ENCODE measurements around the gene UGDH.
A peak's percentile ranks its signal among the peaks of the same experiment; 100 is the strongest.
"Not testable (repeated sequence)": the region's sequence is repeated elsewhere in the genome, so short reads cannot be mapped to it uniquely, and the experiment has no call there.

The UGDH gene

GRCh38 chr4:39486221-39486804 lies 40.9 kb downstream of the UGDH start:
- no peak for DNase-seq

DNA sequence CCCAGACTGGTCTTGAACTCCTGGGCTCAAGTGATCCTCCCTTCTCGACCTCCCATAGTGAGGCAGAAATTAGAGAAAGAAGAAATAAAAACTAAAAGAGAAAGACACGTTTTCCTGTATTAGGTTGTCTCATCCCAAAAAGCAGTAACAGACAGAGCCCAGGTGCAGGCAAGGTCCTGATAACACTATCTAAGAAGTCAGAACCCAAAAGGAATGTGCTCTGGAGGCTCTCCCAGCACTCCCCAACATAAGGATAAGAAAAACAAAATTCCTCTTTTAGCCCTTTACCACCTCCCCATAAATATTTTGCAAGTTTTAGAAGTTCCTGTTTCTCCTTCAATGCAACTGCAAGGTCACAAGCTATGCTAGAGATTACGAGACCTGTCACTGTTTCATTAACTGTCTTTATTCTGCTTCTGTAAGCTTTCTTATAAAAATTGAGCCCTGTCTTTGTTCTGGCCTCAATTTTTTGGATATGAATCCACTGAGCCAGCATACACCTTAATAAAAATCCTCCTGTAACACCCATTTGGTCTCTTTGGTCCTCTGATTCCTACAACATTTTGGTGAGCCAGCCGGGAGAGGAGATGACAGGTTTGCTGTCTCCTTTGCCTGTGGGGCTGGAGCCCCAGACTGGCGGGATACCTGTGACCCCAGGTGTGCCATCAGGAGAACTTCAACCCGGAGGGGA lies 42.5 kb downstream of the UGDH start:
- no peak for DNase-seq

DNA sequence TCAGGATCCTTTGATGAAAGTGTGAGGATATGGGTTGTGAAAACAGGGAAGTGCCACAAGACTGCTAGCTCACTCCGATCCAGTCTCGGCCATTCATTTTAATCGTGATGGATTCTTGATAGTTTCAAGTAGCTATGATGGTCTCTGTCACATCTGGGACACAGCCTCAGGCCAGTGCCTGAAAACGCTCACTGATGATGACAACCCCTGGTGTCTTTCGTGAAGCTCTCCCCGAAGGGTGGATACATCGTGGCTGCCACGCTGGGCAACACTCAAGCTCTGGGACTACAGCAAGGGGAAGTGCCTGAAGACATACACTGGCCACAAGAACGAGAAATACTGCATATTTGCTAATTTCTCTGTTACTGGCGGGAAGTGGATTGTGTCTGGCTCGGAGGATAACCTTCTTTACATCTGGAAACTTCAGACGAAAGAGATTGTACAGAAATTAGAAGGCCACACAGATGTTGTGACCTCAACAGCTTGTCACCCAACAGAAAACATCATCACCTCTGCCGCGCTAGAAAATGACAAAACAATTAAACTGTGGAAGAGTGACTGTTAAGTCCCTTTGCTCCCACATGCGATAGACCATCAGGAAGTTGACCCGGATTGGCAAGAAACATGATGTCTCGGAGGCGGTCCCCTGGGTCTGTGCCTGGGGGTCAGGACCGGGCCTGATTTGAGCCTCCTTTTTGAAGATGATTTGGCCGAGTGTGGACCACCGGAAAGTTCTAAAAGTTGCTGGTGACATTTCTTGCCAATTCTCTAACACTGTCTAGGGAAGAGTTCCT lies 46.1 kb downstream of the UGDH start:
- no peak for DNase-seq

GRCh38 chr4:39480251-39480650 lies 47.0 kb downstream of the UGDH start:
- DNase-seq, result no peak

DNA sequence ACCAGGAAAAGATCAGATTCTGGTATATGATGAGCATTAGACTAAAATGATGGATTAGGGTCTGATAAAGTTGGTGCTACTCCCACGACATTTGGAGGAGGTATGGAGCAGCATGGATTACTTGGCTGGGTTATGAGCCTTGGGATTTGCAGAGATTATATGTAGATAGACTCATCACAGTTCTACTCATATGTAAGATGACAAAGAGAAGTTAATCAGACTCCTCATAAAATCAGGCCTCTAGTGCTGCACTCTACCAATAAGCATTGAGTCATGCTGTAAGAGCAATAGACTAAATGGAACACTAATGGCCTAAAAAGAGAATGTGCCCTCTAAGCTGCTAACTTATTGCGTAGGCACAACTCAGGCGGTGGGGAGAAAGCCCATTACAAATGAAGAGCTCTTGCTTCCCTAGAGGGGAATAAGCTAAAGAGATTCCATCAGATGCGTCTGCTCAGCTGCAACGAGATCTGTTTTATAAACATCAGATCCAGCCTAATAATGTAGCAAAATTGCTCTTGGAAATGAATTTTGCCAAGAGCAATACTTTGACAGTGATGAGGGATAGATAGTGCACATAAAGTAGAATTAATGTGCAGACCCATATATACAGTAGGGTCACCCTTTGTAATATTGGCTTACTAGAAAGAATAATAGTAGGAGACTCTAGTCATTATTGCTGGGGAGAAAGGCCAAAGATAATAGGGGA lies 50.9 kb downstream of the UGDH start:
- no peak for DNase-seq

- no peak for DNase-seq
These were observed 54.8 kb downstream of the UGDH start for GRCh38 chr4:39472396-39472795.

DNA sequence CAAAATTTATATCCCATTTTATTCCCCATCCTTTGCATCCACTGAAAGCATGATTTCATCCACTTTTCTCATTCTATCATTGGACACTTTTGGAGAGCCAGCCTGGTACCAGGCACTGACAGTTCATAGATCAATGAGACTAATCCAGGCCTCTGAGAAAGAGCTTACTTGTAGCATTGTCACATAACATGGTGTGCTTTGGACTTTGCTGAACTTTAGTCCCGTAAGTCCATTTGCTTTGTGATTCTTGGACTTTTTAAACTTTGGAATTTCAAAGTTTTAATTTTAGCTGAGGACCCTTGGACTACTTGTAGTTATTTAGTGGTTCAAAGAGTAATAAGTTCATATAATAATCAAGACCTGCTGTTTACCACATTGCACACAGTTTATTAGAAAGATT lies 56.8 kb downstream of the UGDH start:
- no peak for DNase-seq

GRCh38 chr4:39469429-39470077 lies 57.7 kb downstream of the UGDH start:
- DNase-seq, result peak; percentile 73

DNA sequence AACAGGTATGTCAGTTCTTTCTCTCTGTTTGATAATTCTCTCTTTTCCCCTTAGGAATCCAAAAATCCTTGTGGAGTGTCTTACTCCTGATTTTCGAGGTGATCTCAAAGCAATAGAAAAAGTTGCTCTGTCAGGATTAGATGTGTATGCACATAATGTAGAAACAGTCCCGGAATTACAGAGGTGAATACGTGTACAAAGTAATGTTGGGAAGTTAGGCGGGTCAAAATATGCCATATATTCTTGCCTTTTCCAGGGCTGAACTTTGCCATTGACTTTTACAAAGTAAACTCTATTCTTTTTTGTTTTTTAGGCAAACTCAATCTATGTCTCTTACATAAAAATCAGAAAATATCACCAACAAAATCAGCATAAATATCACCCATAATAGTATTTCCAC lies 59.8 kb downstream of the UGDH start:
- no peak for DNase-seq

GRCh38 chr4:39466747-39467146 lies 60.5 kb downstream of the UGDH start:
- DNase-seq, result no peak

DNA sequence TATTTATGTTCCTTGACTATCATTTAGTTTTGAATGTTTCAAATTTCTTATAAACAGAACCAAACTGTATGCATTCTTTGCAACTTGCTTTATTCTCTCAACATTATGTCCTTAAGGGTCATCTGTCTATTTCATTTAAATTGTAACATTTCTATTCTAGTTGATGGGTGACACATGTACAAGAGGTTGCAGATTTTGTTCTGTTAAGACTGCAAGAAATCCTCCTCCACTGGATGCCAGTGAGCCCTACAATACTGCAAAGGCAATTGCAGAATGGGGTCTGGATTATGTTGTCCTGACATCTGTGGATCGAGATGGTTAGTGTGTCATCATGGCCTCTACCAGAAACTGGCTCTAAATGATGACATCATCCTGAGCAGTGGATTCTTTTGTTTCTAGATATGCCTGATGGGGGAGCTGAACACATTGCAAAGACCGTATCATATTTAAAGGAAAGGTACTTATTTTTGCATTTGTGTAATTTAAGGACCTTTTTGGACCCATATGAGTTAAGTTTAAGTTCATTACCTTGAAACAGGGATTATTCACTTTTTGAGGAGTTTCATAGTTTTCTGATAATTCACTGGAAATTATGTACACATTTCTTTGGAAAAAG lies 62.2 kb downstream of the UGDH start:
- DNase-seq, result no peak

GRCh38 chr4:39458505-39459300 lies 68.5 kb downstream of the UGDH start, which contains the start of the genes LIAS and RPL9:
TSS of gene LIAS (plus strand) at chr4:39459056. CDS start at chr4:39459118, 62 bp downstream.
TSS of gene RPL9 (minus strand) at chr4:39458922. CDS start at chr4:39458439, 483 bp downstream.
- DNase-seq, result peak; percentile 97

DNA sequence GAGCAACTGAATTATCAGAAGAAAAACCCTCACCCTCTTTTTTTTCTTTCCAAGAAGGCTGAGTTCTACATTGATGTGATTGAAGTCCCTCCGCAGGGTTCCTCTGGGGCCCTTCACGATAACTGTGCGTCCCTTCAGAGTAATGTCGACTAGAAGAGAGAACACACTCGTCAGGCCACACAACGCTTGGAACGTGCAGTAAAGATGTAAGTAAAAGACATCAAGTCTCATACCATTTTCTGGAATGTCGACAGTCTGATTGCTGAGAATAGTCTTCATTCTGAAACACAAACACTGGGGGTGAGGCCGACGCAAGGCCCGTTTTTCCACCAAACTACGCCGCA lies 69.1 kb downstream of the UGDH start:
- DNase-seq, result not testable (repeated sequence)

- no peak for DNase-seq
These were observed 70.1 kb downstream of the UGDH start for GRCh38 chr4:39456946-39457763.

- no peak for DNase-seq
These were observed 71.8 kb downstream of the UGDH start for GRCh38 chr4:39455486-39455885.

DNA sequence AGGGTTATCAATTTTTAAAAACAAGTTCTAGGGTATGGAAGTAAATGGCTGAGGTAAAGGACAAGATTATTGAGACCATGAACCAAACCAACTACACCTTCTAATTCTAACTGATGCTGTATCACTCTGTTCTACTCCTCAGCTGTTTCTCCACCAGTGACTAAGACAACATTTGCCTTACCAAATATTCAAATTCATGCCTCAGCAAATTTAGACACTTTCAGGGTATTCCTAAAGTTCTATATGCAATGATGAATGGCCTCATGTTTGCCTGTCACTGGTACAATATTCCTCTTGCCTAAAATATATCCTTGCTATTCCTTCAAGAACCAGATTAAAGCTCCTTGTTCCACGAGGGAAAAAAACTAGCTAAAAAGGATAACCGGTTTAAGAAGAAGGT lies 73.5 kb downstream of the UGDH start:
- no peak for DNase-seq

- DNase-seq, result no peak
These were observed 74.2 kb downstream of the UGDH start for GRCh38 chr4:39452860-39453587.

DNA sequence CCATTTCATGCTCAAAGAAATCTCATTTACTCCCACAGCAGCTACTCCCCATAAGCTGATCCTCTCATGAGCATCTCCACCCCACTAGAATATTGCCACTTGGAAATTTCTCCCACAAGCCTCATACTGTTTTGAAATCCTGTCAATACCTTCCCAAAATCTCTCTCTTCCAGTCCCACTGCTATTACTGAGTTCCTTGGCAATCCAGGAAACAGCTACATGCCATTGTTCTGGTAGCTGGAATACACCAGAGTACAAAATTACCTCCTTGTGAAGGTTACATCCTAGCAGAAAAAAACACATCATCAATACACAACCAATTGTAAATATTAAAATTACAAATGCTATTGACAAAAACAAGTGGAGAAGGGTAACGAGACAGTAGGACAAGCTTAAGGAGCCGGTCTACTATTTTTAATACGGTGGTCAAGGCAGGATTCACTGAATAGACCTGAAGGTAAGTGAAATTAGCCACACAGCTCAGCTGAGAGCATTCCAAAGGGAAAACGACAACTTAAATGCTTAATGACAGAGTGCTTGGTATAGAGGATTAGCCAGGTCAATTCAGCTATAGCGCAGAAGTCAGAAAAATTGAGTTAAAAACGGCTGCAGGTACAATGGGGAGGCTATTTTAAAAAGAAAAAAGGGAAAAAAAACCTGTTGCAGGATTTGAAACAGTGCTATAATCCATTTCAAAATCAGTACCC lies 74.9 kb downstream of the UGDH start:
- no peak for DNase-seq

GRCh38 chr4:39451423-39452023 lies 75.7 kb downstream of the UGDH start:
- no peak for DNase-seq
